ENCODE measurements around the gene EIF3A.
"Not testable (repeated sequence)": the region's sequence is repeated elsewhere in the genome, so short reads cannot be mapped to it uniquely, and the experiment has no call there.

EIF3A gene

GRCh38 chr10:119080521-119081259 is at the start of gene EIF3A:
TSS of gene EIF3A (minus strand) at chr10:119080817. CDS start at chr10:119080676, 141 bp downstream.
- peak; percentile 89 for DNase-seq

GRCh38 chr10:119129721-119130120 is 49.1 kb upstream of the EIF3A start:
- no peak for DNase-seq

GRCh38 chr10:119125942-119126341 is 45.3 kb upstream of the EIF3A start:
- no peak for DNase-seq

- DNase-seq = no peak
Measured at GRCh38 chr10:119120875-119121274, 40.3 kb upstream of the EIF3A start.

GRCh38 chr10:119120413-119120867 is 39.8 kb upstream of the EIF3A start:
- no peak for DNase-seq

- DNase-seq = no peak
Measured at GRCh38 chr10:119119400-119119799, 38.8 kb upstream of the EIF3A start.

GRCh38 chr10:119118231-119118630 is 37.6 kb upstream of the EIF3A start:
- DNase-seq = no peak

GRCh38 chr10:119116326-119116951 is 35.8 kb upstream of the EIF3A start:
- DNase-seq = no peak

- DNase-seq = no peak
Measured at GRCh38 chr10:119115926-119116325, 35.3 kb upstream of the EIF3A start.

- DNase-seq = no peak
Measured at GRCh38 chr10:119113751-119114732, 33.4 kb upstream of the EIF3A start.

- DNase-seq = no peak
Measured at GRCh38 chr10:119112056-119112455, 31.4 kb upstream of the EIF3A start.

- not testable (repeated sequence) for DNase-seq
Measured at GRCh38 chr10:119107771-119108170, 27.2 kb upstream of the EIF3A start.

- DNase-seq = not testable (repeated sequence)
Measured at GRCh38 chr10:119107106-119107505, 26.5 kb upstream of the EIF3A start.

GRCh38 chr10:119105899-119106298 is 25.3 kb upstream of the EIF3A start:
- DNase-seq = not testable (repeated sequence)

- DNase-seq = no peak
Measured at GRCh38 chr10:119105155-119105554, 24.5 kb upstream of the EIF3A start.

GRCh38 chr10:119104654-119105015 is 24.0 kb upstream of the EIF3A start:
- DNase-seq = no peak

- DNase-seq = peak; percentile 77
Measured at GRCh38 chr10:119103903-119104653, 23.5 kb upstream of the EIF3A start, which contains the start of gene DENND10. TSS of gene DENND10 (plus strand) at chr10:119104113. CDS start at chr10:119104143, 30 bp downstream.

GRCh38 chr10:119103241-119103902 is 22.8 kb upstream of the EIF3A start:
- DNase-seq = no peak

- peak; percentile 14 for DNase-seq
Measured at GRCh38 chr10:119101366-119102098, 20.9 kb upstream of the EIF3A start.

GRCh38 chr10:119100434-119101238 is 20.0 kb upstream of the EIF3A start:
- no peak for DNase-seq
